Esophagus muscularis mucosa (tissue), 4 donors: ENCODE measurements around the gene CHD1L.

Experiments used
- CTCF ChIP-seq, 3 experiments: fragments of 200-600 bp in 2 of 3; fragments of 450-650 bp in 1 of 3; sonication (generic) in 2 of 3; IDR thresholded peaks; one replicate each; pipeline ENCODE4 v1.5.1; 2017 to 2019; ENCODE audit warnings: antibody characterized with exemption in 3 of 3, mild to moderate bottlenecking in 2 of 3, moderate library complexity in 1 of 3
- EP300 ChIP-seq: sonication (generic); formaldehyde crosslinking; IDR thresholded peaks from one replicate; pipeline ENCODE4 v1.6.1; 2017; ENCODE audit warnings: antibody characterized with exemption
- POLR2A ChIP-seq: fragments of 450-650 bp; IDR thresholded peaks from one replicate; pipeline ENCODE4 v1.6.1; 2017; ENCODE audit warnings: antibody characterized with exemption, moderate library complexity, mild to moderate bottlenecking, low read depth
- POLR2AphosphoS5 ChIP-seq, 2 donors: sonication (generic); formaldehyde crosslinking; IDR thresholded peaks; one replicate each; pipeline ENCODE4 v1.6.1; 2017; ENCODE audit warnings: antibody characterized with exemption in 2 of 2

GRCh38 chr1:147210987-147211386 is 31.5 kb upstream of the CHD1L start:
- TF ChIP-seq CTCF (IDR thresholded peaks at IDR 0.05) (no peak), POLR2AphosphoS5 (IDR thresholded peaks at IDR 0.05) (no peak), POLR2A (no peak), EP300 (no peak)
